ENCODE results near the gene DNER.
"Not testable (repeated sequence)": the region's sequence is repeated elsewhere in the genome, so short reads cannot be mapped to it uniquely, and the experiment has no call there.

The DNER gene

DNA sequence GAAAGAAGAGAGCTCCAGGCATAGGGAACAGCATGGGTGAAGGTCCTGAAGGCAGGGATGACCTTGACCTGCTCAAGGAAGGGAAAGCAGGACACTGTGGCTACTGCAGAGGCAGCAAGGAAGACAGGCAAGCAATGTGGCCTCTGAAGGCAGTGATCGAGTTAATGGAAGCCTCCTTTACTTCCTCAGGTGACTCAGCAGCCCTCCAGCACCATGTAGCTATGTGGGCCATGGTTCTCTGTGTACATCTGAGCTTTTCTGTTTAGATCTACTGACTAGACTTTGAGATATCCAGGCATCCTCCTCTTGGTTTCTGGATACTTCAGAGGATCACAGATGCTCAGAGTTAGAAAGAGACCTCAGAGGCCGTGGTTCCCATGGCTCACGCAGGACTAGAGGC is 336.0 kb downstream of the DNER start:
- DNase-seq = no peak

DNA sequence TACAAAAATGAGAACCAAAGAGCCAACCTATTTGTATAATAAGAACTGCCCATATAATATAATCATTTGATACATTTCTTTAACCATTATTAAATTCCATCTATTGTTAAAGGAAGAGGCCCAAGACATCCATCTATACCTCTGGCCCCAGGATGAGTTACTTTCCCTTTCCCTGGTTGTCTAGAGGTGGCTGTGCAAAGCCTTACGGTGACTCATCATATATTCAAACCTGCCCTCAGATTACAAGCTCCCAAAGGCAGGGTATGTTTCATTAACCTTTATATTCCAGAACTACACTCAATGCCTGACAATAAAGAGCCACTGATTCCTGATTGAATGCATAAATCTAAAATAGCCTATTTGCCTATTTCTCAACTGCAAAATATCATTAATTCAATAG is 337.5 kb downstream of the DNER start:
- DNase-seq = no peak

DNA sequence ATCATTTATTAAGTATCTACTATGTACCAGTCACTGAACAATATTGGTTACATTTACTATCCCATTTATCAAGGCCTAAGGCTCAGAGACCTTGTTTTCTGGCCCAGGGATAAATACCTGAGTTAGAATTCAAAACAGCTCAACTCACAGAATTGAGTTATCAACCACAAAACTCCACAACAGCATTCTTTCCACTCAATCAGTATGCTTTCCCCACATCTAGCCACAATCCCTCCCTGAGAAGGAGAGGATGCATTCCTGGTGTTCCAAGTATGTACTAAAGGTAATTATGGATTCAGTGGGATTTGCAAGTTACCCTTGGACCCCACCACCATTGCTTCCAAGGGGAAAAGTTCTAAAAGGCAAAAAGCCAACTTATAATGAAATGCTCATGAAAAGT is 339.1 kb downstream of the DNER start:
- DNase-seq = no peak

DNA sequence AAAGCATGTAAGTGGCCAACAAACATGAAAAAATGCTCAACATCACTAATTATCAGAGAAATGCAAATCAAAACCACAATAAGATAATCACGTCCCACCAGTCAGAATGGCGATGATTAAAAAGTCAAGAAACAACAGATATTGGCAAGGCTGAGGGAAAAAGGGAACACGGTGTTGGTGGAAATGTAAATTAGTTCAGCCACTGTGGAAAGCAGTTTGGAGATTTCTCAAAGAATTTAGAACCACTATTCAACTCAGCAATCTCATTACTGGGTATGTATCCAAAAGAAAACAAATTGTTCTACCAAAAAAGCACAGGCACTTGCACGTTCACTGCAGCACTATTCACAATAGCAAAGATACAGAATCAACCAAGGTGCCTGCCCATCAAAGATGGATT is 341.0 kb downstream of the DNER start:
- not testable (repeated sequence) for DNase-seq

DNA sequence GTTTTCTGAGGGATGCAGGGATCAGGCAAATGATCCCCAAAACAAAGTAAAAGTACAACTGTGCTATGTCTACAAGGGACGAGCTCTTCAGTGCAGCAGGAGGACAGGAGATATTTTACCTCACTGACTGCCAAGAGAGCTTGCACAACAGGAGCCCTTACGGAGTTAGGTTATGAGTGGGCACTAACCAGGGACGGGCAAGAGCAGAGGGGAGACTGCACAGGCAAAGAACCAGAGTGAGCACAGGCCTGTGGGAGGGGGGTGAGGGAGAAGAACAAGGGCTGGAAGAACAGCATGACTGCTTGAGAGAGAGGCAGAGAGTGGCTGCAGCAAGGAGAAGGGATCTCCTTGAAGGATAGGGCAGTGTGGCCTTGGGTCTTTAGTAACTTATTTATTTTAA is 342.1 kb downstream of the DNER start:
- DNase-seq = no peak

DNA sequence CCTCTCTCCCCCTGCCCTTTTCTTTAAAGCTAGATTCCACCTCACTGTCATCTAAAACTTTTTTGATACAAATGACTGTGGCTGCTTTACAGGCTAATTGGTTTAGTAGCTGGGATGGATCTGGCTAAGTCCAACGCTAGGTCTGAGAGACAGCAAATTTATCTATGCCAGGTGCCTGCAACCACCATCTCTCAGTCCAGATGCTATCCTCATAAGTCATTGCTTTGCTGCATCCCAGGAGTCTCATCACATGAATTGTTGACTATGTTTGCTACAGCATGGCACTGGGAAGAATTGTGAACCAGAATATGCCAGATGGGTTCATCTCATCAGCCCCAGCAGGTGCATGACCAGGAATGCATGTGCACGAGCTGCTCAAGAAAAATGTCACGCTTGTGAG is 343.3 kb downstream of the DNER start:
- no peak for DNase-seq

DNA sequence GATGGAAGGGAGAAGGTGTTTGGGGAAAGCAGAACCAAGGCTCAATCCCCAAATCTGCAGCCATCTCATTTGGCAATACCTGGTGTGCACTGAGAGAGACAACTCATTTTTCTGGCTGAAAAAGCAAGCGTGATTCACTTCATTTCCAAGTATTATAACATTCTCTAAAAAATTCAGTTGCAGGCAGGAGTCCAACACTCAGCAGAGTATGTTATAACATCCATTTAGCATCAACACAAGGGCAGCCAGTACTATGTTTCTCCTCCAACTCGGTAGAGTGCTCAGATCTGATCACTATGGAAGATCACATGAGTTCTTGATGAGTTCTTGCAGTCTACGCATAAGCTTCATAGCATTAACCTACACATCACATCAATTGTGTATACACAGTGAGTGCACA is 343.8 kb downstream of the DNER start:
- DNase-seq = no peak

DNA sequence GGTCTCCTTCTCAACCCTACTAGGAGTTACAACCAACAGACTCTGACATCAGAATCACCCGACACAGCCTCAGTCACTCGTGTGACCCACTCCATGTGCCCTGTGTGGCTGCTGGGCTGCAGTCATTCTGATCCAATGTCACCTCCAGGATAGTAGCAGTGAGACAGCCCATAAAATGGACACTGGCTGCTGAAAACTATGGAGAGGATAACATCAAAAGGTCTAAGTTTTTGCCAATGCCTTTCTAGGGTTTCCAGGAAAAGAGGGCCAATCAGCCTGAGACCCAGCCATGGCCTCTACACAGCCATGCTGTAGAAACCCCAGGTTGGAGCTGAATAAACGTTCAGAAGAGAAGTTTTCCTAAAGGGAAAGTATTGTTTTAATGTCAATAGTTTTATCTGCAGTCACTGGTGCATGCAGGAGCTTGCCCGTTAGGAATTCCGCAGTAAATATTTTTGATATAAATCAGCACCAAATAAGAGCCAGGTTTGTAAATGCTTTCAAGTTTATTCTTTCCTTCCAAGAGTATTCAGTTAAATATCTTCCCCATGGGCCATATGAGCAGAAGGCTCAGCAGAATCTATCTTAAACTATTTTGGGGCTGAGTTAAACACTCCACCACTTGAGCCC is 351.1 kb downstream of the DNER start:
- DNase-seq = no peak

DNA sequence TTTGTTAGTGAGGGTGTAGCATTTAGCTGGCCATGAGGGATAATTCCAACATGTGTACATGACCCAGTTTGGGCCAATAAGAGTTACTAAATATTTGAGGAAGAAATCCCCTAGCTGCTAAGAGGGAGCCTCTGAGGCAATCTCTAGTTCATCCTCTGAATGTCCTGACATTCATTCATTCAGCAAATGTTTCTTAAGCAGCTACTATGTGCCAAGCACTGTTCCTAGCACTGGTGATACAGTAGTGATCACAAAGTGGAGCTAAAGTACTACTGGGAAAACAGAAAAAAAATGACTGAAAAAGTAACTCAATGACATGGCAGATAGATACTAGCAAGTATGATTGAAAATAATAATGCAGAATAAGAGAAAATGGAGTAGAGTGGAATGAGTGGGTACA is 363.5 kb downstream of the DNER start:
- no peak for DNase-seq

DNA sequence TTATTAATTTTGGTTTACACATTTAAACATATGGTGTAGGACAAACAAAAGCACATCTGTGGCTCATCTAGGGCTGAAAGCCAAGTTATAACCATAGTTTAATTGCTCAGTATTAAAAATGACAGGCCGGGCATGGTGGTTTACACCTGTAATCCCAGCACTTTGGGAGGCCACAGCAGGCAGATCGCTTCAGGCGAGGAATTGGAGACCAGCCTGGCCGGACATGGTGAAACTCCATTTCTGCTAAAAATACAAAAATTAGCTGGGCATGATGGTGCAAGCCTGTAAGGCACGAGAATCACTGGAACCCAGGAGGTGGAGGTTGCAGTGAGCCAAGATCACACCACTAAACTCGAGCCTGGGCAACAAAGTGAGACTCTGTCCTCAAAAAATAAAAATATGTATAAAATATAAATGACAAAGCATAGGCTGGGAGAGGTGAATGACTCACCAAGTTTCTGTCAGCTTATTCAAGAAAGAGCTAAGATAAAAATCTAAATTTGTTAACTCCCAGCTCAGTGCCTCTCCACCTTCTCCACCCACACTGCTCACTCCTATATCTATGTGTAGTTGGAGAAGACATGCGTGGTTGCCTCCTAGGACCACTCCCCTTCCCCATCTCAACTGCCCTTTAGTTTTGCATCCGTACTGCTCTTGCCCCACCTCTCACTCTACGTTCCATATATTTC is 364.1 kb downstream of the DNER start:
- DNase-seq = no peak

DNA sequence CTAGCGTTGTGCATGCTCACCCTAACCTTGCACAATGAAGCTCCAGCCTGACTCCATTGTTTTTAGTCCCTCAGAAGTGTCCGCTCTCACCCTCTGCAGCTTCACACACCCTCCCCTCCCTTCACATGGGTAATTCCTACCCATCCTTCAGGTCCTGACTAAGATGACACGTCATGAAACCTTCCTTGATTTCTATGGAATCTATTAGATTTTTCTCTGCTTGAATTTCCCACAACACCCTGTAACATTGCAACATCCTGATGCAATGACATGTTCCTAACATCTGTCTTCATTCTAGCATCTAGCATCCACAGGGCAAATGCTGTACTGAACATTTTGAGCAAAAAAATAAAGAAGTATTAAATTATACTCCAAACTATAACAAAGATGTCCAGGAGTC is 366.2 kb downstream of the DNER start:
- no peak for DNase-seq

DNA sequence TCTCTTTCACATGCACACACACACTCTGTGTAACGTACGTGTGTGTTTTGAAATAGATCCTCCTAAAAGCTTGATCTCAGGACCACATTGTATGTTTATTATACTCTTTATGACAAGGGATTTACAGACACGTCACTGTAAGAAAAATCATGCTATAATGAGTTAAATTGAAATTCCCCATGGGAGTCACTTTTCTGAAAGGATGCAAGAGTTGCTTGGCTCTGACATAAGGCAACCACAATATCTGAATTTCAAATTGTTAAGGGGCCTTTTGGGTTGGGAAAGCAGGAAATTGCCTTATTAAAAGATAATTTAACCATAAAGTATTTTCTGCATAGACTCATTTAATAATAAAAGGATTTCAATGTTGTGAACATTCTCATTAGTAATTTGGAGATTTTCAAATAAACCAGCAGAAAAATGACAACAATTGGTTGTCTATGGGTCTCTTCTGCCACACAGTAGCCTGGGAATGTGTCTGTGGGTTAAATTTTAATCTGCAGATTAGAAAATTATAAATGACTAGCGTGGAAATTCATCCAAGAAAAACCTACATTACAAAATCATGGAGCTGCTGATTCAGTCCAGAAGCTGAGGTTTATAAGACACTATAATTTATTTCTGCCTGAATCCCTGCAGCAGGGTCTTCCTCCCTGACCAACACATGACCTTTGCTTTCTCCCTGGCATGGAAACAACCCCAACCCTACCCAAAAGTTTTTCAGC is 367.4 kb downstream of the DNER start:
- no peak for DNase-seq

DNA sequence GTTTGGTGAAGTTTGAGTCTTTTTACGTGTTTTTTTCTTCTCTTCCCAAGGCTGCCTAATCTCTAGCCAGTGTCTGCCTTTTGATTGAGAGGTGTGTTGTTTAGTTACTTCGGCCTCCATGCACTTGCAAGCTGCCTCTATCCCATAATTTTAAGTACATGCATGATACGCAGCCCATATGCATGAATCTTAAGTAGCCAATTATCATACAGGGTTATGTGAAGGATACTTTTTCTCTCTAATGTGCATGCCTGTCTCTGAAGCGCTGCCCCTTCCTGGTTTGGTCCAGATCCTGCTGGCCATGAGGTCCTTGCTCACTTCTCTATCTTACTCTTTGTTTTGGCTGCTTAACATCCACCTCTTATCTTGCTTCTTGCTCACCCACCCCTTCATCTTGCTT is 369.4 kb downstream of the DNER start:
- no peak for DNase-seq

DNA sequence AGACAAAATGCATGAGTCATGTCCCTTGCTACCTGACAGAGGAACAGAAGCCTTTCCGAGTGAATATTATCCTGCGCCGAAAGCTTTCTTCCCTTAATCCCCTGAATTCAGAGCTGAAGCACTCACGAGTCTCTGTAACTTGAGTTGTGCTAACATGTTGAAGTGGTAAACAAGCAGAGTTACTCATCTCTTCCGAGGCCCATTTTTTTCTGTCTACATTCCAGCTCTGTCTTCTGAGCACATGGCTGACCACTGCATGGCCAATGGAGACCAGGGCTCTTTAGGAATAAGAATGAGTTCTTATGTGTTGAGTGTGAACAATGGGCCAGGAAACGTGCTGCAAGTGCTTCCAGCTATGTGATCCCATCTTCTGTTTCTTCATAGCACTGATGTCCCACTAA is 370.2 kb downstream of the DNER start:
- DNase-seq = no peak

DNA sequence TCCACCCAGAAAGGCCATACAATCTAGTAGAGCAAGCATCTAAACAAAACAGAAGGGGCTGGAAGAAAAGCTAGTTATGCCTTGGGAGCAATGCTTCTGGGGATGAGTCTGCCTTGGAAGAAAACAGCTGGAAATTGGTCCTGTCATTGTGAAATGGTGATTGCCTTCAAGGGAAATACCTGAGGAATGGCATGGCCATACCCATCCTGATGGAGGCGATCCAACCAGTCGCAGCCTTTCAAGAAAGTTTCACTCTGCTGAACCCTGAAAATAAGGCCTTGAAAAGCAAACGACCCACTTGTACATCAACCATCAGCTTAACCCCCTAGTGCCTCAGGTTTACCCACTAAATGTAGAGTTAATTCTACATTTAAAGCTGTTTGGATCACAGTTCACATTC is 370.7 kb downstream of the DNER start:
- no peak for DNase-seq

DNA sequence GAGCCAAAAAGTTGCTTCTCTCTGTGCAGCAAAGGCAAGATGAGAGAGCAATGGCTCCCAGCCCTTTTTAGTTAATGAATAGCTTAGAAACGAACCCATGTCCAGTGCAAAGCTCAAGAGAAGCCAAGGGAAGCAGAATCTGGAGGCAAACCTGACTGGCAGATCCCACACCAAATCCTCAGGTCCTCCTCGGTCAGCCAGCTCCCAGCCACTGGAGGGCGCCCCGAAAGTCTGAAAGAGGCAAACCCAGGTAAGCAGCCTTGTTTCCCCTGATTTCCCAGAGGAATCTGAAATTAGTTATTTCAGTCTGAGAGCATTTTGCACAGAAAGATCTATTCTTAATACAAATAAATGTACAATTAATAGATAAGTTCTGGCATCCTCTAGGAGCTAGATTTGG is 372.0 kb downstream of the DNER start:
- no peak for DNase-seq

DNA sequence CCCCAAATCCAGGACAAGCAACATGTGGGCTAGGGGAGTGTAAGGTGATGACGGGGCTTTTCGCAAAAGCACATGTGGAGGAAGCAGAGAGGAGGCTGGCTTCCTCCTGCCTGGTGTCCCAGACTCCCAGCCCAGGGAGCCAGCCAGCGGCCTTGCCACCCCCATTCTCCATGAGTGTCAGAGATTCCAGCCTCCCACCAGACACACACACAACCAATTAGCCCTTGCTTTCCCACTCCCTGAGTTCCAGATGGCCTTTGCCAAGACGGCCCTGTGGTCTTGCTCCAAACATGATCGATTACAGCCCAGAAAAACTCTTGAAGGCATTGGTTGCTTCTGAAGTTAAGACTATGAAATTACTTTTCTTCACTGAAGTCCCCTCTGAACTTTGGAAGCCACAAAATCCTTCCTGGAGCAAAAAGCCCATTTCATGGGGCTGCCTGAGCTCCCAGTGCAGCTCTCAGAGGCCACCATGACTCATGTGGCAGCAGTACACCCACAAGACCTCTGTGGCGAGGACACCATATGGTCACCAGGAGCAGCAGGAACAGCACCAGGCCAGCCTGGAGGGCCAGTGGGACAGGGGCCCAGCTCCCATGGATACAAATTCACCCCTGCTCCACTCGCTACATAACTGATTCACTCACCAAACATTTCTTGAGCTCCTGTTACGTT is 374.1 kb downstream of the DNER start:
- DNase-seq = no peak

DNA sequence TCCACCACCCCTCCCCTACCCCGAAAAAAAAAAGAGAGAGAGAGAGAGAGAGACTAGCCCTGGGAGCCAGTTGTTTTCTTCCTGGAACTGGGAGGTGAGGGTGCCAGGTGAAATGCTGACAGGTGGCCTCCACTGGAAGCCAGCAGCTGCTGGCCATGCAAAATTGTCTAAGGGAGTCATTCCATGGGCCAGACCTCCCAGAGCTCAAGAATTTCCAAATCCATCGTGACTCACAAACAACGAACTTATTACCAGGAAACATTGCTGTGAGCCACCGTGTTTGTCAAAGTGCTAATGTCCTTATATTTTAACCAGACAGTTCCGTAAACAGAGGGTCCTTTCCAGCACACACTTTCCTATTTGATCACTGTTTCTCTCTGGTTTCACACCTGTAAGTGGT is 374.7 kb downstream of the DNER start:
- DNase-seq = no peak

DNA sequence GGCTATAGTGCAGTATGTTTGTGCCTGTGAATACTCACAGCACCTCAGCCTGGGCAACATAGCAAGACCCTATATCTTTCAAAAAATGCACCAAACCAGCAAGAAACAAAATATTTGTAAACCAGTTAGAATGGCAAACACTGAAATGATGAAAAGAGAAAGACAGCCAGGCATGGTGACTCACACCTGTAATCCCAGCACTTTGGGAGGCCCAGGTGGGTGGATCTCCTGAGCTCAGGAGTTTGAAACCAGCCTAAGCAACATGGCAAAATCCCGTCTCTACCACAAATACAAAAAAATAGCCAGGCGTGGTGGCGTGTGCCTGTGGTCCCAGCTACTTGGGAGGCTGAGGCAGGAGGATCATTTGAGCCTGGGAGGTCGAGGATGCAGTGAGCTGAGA is 375.2 kb downstream of the DNER start:
- not testable (repeated sequence) for DNase-seq

DNA sequence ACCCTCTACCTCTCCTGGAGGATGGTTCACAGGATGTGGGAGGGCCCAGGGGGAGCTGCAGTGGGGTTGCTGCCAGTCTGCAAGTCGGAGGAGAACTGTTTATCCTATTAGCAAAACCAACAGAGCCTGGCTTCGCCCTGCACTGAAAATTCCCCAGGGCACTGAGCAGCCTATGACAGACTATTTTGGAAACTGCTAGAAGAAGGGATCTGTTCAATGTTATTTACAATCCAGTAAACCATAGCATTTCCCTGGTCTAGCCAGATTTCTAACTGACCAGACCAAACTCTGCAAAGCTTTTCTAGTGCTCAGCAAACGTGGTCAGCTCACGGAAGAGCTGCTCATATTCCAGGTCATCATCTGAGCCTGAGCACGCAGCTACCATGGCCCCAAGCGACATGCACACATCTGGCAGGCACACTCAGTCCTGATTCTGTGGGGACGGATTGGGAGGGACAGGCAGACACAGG is 378.4 kb downstream of the DNER start:
- no peak for DNase-seq

DNA sequence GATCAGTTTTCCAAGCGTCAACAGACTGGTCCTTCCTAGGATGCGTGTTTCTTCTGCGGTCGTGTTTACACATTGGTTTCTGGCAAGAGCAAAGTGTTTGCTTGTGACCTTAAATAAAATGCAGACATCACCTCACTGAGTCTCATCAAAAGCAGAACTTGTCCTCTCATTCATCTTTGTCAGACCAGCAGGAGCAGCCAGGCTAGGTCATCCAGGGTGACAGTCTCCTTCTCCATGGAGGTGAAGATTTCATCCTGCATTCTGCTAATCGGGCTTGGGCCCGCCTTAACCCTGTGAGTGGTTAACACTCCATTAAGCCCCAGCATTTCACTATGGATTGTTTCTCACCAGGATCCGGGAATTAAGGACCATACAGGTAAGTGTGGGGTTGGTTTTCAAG is 379.0 kb downstream of the DNER start:
- no peak for DNase-seq

DNA sequence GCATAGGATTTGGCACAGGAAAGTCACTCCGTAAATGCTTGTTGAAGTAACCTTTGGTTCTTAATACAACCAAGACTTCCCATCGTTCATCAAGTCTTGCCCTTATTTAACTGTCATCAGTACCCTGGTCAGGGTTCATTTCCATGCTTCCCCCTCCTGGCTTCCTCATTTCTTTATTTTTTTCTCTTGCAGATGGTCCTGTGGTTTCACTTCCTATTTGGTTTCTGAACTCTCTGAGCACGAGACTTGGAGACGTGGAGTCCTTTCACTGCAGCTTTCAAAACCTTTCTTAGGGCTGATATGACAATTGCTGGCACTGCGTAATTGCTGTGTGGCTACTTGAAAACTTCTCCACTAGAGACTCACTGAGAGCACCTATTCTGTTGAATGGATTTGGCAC is 383.4 kb downstream of the DNER start:
- no peak for DNase-seq

DNA sequence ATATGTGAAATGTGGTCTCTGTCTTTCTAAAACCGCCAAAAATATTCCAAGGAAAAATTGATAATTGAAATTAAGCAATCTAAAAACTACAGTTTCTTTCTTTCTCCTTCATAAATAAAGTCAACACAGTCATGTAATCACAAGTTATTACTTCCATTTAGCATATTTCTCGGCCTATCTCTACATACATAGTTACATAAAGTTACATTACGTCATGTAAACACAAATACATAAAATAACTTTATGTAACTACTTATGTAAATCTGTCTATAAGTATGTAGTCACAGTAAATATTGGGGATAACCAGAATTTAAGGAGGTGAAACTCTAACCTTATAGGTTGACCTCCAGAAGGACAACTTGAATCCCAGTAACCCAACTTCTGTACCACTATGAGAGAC is 394.8 kb downstream of the DNER start:
- no peak for DNase-seq

DNA sequence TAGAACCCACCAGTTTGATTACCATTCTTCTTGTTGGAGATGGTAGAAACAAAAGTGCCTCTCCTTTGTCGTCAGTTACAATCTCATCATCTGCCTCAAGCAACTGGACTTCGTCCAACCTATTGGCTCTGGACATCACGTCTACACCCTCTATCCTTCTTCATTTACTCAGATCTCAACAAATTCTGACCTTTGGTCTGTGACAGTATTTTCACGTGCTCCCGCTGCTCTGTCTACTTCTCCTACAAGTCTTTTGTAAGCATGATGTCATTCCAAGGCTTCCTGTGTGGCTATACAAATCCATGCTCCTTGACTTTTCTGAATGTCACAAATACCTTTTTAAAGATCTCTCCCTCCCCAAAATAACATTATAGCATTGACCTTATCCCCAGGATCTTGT is 400.2 kb downstream of the DNER start:
- no peak for DNase-seq
